Adipocyte (in vitro differentiated cells): Measurements from ENCODE around the gene HMGB1.
"Not testable (repeated sequence)": the region's sequence is repeated elsewhere in the genome, so short reads cannot be mapped to it uniquely, and the experiment has no call there.

Experiments
- DNase-seq: peaks from one replicate; pipeline ENCODE4 v3.0.0-alpha.2; 2015; ENCODE audit warnings: low read depth
- H3K27me3 ChIP-seq: replicated peaks from 2 replicates; pipeline ENCODE4 v1.7.0; 2013; ENCODE audit warnings: mild to moderate bottlenecking, low read length, moderate library complexity; ENCODE audit not compliant: control insufficient read depth, insufficient read depth
- H3K36me3 ChIP-seq: 2 replicates; pipeline ENCODE4 v1.7.0; 2013; ENCODE audit warnings: low read length, mild to moderate bottlenecking, moderate library complexity; ENCODE audit not compliant: control insufficient read depth, insufficient read depth, severe bottlenecking
- H3K4me1 ChIP-seq: 2 replicates; pipeline ENCODE4 v1.7.0; 2013; ENCODE audit warnings: mild to moderate bottlenecking, low read length, moderate library complexity; ENCODE audit not compliant: control insufficient read depth, insufficient read depth
- H3K4me3 ChIP-seq: 2 replicates; pipeline ENCODE4 v1.7.0; 2013; ENCODE audit warnings: mild to moderate bottlenecking, low read length, moderate library complexity
- H3K9ac ChIP-seq: 2 replicates; pipeline ENCODE4 v1.7.0; 2013; ENCODE audit warnings: mild to moderate bottlenecking, low read length, moderate library complexity
- H3K9me3 ChIP-seq: 2 replicates; pipeline ENCODE4 v1.7.0; 2013; ENCODE audit warnings: mild to moderate bottlenecking, low read length, moderate library complexity; ENCODE audit not compliant: control insufficient read depth

The HMGB1 gene

DNA sequence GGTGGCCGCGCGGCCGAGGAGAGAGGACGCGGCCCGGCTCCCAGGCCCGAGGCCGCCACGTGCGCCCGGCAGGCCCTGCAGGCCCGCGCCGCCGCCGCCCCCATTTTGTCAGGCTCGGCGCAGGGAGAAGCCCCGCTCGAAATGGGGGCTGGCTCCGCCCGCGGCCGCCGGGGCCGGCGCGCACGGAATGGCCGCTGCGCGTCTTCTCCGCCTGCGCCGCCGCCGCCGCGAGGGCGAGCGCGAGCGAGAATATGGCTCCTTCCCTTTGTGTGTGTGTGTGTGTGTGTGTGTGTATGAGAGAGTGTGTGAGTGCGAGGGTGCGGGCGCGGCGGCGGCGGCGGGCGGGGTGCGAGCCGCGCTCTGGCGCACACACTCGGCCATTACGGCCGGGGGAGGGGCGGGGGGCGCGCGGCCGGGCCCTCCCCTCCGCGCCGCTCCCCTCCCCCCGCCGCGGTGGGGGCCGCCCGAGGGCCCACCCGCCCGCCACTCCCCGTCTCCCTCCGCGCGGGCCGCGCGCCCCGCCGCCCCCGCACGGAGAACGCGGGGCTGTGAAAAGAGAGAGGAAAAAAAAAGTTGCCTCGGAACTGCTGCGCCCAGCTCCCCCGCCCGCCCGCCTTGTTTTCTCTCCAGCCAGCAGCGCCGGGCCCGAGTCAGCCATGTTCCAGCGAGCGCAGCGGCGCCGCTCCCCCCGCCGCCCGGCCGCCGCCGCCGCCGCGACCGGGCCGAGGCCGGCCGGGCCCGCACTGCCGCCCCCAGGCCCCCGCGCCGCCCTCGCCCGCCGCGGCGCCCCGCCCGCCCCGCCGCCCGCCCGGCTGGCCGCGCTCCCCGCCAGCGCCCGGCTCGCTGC is 1.0 kb downstream of the HMGB1 start:
- DNase-seq, result peak; percentile 85
- Histone ChIP-seq H3K27me3 (no peaks in the 10 kb centered on the region), H3K36me3 (peaks cover 19% of the 10 kb centered on the region), H3K9ac (peak overlapping the region; percentile 94), H3K4me3 (peak overlapping the region; percentile 86), H3K9me3 (no peaks in the 10 kb centered on the region), H3K4me1 (peaks cover 24% of the 10 kb centered on the region)

DNA sequence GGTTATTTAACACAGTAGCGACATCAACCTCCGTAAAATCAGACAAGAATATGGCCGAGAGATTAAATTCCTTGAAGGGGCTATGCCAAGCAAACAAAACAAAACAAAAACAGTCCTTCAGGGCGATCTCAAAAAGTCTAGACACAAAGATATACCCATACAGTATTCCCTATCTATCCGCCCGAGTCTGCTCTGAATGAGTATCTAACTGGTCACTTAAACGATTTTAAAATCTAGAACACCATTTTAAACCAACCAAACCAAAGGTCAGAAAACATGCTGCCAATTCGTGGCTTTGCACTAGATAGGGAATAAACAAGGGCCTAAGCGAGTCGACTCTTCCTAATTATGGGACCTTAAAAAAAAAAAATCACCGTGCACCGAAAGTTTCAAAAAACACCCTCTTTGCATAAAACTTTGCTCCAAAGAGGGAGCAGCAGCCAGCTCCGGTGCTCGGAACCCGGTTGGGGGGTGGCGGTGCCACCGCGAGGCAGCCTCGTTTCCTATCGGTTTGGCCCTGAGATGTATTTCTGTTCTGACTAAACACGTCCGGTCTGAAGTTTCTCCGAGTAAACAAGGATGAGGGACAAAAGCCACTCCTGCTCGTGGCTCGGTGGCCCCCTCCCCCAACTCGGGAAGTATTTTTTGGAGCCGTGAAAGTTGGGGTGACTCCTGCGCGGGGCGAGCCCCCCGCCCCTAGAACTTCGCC is 1.8 kb downstream of the HMGB1 start:
- H3K4me3 ChIP-seq, result peak overlapping the region; percentile 86
- peak overlapping the region; percentile 94 for H3K9ac ChIP-seq
- H3K4me1 ChIP-seq, result peaks cover 24% of the 10 kb centered on the region
- H3K36me3 ChIP-seq, result peaks cover 19% of the 10 kb centered on the region
- peak; percentile 74 for DNase-seq
- no peaks in the 10 kb centered on the region for H3K27me3 ChIP-seq
- H3K9me3 ChIP-seq, result no peaks in the 10 kb centered on the region

DNA sequence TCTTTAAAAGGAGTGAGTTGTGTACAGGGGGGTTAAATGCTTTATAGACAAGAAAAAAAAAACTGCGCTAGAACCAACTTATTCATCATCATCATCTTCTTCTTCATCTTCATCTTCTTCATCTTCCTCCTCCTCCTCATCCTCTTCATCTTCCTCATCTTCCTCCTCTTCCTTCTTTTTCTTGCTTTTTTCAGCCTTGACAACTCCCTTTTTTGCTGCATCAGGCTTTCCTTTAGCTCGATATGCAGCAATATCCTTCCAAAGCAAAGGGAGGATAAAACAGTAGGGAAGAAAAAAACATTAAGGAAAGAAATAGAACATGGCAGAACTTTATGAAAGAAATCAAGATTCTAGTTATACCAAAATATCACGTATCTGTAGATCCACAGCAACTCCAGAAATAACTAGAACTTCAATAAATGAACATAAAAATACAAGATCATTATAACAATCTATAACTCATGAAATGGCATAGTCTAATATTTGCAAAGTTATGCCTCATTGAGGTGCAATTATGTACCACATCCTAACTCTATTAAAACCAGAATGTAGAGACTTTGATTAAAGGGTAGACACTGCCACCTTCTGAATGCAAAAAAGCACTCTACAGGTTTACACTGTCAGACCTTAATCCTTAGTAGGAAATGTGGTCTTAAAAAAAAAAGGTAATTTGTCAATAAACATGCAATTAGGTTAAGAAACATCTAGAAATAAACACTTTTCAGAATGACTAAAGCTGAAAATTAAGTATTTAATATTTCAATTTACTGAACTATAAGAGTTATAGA is 4.3 kb downstream of the HMGB1 start:
- Histone ChIP-seq H3K4me3 (peak overlapping the region; percentile 86), H3K36me3 (peaks cover 19% of the 10 kb centered on the region), H3K4me1 (peaks cover 30% of the 10 kb centered on the region), H3K9ac (peak overlapping the region; percentile 94)
- H3K27me3 ChIP-seq, H3K9me3 ChIP-seq: not testable (repeated sequence)
- DNase-seq, result peak; percentile 57

DNA sequence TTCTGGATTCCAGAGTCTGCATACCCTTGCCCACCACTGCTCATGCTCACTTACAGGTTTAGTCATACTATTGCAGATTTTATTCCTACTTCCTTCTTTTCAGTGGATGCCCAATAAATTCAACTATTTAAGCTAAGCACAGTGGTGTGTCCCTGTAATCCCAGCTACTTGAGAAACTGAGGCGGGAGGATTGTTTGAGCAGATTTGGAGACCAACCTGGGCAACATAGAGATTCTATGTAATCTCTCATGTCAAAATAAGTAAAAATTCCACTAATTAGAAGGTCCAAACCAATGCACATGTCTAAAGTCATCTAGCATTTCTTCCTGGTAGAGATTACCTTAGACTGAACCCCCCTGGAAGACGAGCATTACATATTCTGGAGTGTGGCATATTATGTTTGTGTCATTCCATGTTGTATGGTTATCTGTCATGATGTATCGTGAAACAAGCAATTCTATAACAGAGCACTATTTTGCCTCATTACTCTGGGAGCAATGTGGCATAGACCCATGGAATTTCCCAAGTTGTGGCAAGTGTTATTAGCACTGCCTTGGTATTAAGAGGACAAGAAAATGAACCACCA is 8.3 kb downstream of the HMGB1 start:
- H3K4me3 ChIP-seq, result no peak overlapping the region
- H3K27me3 ChIP-seq, result no peaks in the 10 kb centered on the region
- no peak overlapping the region for H3K9ac ChIP-seq
- peaks cover 11% of the 10 kb centered on the region for H3K36me3 ChIP-seq
- H3K4me1 ChIP-seq, result peaks cover 22% of the 10 kb centered on the region
- H3K9me3 ChIP-seq, result no peaks in the 10 kb centered on the region
- no peak for DNase-seq

DNA sequence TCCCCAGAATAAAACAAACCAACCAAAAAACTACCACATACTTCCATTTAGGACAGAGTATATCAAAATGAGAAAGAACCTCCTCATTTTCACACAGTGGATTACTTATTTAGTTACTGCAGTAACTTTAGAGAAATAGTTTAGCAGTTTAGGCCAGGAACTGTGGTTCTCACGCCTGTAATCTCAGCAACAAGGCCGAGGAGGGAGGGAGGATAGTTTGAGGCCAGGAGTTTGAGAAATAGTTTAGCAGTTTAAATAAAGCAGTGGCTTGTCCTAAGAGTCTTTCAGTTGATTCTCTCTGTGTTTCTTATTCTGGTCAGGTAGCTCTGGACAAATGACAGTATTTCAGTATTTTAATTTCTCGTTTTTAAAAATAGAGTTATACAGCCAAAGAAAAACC is 9.4 kb downstream of the HMGB1 start:
- H3K4me3 ChIP-seq, result no peak overlapping the region
- peaks cover 13% of the 10 kb centered on the region for H3K4me1 ChIP-seq
- H3K9me3 ChIP-seq, result no peaks in the 10 kb centered on the region
- DNase-seq, result no peak
- H3K27me3 ChIP-seq, result no peaks in the 10 kb centered on the region
- H3K36me3 ChIP-seq, result no peaks in the 10 kb centered on the region
- peak overlapping the region; percentile 61 for H3K9ac ChIP-seq

DNA sequence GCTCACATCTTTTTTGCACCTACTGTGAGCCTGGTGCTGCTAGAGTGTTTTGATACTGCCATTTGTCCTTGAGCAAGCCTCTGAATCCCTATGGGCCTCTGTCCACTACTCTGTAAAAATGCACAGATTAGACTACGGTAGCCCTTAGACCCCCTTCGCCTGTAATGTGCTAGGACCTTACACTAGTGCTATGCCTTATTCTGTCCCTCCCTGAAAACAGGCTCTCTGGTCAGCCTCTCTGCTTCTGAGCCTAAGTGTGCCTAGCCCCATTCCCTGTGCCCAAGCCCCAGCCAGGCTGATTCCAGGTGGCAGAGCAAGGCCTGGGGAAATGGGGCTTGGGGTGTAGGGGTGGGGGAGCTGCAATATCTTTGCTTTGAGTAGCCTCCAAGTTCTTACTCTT is 10.7 kb downstream of the HMGB1 start:
- Histone ChIP-seq H3K9ac (no peak overlapping the region), H3K4me1 (peaks cover 13% of the 10 kb centered on the region), H3K36me3 (no peaks in the 10 kb centered on the region)

DNA sequence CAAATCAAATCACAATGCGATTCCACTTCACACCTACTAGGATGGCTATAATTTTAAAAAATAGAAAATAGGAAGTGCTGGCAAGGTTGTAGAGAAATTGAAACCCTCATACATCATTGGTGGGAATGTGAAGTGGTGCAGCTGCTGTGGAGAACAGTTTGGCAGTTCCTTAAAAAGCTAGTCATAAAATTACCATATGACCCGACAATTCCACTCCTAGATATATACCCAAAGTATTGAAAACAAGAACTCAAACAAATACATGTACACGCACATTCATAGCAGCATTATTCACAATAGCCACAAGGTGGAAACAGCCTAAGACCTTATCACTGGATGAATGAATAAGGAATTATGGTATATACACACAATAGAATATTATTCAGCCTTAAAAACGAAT is 12.0 kb downstream of the HMGB1 start:
- Histone ChIP-seq H3K9ac (no peak overlapping the region), H3K36me3 (no peaks in the 10 kb centered on the region), H3K9me3 (no peaks in the 10 kb centered on the region), H3K4me1 (peaks cover 13% of the 10 kb centered on the region), H3K4me3 (no peak overlapping the region), H3K27me3 (no peaks in the 10 kb centered on the region)
- no peak for DNase-seq

More for the DNA sequence above, 10.7 kb downstream of the HMGB1 start:
- no peaks in the 10 kb centered on the region for H3K9me3 ChIP-seq
- H3K4me3 ChIP-seq, result no peak overlapping the region
- H3K27me3 ChIP-seq, result no peaks in the 10 kb centered on the region
- DNase-seq, result no peak

DNA sequence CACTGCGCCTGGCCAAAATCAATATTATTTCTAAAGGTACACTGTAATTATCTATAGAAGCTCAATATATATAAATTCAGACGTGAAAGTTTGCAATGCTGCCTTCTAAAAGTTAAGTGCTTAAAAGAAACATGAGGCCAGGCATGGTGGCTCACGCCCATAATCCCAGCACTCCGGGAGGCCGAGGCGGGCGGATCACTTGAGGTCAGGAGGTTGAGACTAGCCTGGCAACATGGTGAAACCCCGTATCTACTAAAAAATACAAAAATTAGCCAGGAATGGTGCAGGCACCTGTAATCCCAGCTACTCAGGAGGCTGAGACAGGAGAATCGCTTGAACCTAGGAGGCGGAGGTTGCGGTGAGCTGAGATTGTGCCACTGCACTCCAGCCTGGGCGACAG is 14.3 kb downstream of the HMGB1 start:
- not testable (repeated sequence) for DNase-seq

DNA sequence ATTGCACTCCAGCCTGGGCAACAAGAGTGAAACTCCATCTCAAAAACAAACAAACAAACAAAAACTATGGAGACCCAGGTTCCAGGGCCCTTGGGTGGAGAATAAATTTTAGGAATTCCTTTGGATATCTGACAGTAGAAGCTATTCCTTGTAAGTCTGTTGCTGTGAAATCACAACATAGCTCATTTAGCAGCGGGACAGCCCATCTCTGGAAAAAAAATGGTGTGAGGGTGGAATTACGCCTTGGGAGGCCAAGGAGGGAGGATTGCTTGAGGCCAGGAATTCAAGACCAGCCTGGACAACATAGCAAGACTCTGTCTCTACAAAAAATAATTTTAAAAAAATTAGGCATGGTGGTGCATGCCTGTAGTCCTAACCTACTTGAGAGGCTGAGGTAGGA is 15.7 kb downstream of the HMGB1 start:
- Histone ChIP-seq H3K4me1 (peaks cover 8% of the 10 kb centered on the region), H3K27me3 (no peaks in the 10 kb centered on the region), H3K9ac (no peak overlapping the region), H3K4me3 (no peak overlapping the region), H3K9me3 (no peaks in the 10 kb centered on the region), H3K36me3 (no peaks in the 10 kb centered on the region)
- no peak for DNase-seq

More for the DNA sequence above, 14.3 kb downstream of the HMGB1 start:
- H3K4me1 ChIP-seq, H3K9ac ChIP-seq, H3K9me3 ChIP-seq, H3K36me3 ChIP-seq, H3K27me3 ChIP-seq, H3K4me3 ChIP-seq: not testable (repeated sequence)

DNA sequence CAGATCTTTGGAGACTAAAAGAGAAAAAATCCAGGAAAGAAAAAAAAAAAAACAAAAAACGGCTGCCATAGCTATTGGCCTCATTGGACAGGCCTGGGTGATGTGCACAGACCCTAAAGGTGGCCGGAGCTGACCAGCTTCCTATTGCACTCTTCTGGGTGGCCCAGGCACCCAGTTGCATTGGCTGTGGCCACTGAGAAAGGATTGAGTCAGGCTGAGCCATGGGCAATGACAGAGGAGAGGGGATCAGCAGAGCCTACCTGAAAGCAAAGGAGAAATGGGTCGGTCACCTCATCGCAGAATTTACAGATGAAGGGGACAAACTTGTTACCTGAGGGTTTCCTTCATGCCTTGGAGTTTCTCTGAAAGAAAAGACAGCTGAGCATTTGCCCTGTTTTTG is 17.3 kb downstream of the HMGB1 start:
- H3K36me3 ChIP-seq, result no peaks in the 10 kb centered on the region
- H3K9me3 ChIP-seq, result no peaks in the 10 kb centered on the region
- no peak overlapping the region for H3K9ac ChIP-seq
- no peak for DNase-seq
- H3K4me1 ChIP-seq, result peaks cover 8% of the 10 kb centered on the region
- no peak overlapping the region for H3K4me3 ChIP-seq
- no peaks in the 10 kb centered on the region for H3K27me3 ChIP-seq

DNA sequence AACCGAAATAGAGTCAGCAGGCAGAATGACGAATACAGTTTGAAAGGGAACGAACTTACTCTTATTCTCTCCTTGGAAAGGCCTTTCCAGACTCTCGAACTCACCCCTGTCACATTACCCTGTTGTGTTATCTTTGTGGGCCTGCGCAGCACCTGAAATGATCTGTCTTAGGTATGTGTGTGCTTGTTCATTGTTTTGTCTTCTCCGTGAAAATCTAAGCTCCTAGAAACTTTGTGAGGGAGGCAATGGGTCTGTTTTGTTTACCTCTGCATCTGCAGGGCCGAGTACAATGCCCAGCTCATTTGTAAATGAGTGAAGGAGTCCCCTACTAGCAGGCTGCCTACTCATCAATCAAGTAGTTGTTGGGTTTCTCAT is 19.6 kb downstream of the HMGB1 start:
- H3K9ac ChIP-seq, result peak overlapping the region; percentile 67
- DNase-seq, result no peak
- no peaks in the 10 kb centered on the region for H3K27me3 ChIP-seq
- H3K4me1 ChIP-seq, result peaks cover 8% of the 10 kb centered on the region
- no peaks in the 10 kb centered on the region for H3K9me3 ChIP-seq
- H3K4me3 ChIP-seq, result peak overlapping the region; percentile 67
- no peaks in the 10 kb centered on the region for H3K36me3 ChIP-seq
